Fibroblast of skin of scalp (primary cell): ENCODE data around the gene MARVELD1.
A peak's percentile ranks its signal among the peaks of the same experiment; 100 is the strongest.

Experiments used
- DNase-seq: peaks from one replicate; pipeline ENCODE4 v3.0.0-alpha.2; 2013

MARVELD1 gene

DNA sequence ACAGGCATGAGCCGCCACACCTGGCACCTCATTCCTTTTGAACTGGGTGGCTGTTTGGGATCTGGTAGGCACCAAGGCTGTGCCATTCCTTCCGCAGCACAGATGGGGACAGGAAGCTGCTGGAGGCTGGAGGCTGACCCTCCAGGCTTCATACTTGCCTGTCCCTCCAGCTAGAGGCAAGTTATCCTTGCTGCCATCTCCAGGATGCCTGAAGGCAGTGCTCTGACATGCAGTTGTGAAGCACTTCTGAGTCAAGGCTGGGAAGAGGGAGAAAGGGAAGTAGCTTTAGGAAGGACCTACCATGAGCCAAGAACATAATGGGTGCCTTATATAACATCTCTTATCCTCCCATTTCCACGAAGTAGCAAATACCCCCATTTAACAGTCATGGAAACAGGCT, 9.5 kb downstream of the MARVELD1 start:
- no peak for DNase-seq

DNA sequence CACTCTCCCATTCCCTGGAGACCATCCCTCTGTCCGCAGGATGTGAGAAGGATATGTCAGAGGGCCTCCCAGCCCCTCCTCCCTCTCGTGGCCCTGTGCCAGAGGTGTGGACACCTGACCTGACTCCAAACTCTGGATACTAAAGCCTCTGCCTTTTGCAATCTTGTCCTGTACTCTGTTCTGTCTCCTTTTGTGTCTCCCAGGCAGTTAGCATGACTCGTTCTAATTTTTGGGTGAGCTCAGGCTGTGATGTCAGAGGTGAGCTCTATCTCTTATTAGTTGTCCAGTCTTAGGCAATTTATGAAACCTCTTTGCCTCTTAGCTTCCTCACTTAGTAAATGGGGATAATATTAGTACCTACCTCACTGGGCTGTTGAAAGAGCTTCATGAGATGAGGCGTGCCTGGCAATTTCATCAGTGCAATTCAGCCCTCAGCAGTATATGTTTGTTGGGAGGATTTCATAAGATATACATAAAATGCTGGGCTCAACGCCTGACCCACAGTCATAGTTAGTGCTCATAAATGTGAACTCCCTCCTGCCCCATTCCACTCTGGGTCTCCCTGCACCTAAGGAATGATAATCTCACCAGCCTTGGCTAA, 10.9 kb downstream of the MARVELD1 start:
- peak; percentile 31 for DNase-seq

DNA sequence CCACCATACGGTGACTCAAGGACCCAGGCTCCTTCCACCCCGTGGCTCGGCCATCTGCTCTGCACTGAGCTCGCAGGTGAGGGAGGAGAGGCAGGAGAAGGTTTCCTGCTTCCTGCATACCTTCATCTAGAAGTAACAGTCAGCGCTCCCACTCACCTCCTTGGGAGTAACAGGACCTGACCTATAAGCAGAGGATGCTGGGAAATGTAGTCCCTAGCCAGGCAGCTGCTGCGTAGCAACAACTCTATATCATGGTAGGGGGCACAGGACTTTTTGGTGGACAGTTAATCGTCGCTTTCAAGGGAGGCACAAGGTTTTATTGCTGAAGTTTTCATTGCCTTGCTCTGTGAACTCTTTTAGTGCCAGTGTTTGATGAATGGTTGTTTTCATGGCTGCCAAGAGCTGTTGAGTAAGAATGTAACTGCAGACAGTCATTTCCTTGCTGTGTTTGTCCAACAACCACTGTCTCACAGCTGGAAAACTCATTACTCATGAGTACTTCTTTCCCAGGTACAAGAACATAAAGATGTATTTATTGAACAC, 13.2 kb downstream of the MARVELD1 start:
- DNase-seq: peak; percentile 56

DNA sequence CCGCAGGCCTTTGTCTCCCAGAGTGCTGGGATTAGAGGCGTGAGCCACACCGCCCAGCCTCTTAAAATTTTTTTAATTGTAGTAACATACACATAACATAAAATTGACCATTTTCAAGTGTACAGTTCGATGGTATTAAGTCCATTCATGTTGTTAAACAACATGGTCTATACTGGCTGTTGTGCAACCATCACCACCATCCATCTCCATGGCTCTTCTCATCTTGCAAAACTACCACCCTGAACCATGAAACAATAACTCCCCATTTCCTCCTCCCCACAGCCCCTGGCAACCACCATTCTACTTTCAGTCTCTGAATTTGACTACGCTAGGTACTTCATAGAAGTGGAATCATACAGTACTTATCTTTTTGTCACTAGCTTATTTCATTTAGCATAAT, 15.5 kb downstream of the MARVELD1 start:
- no peak for DNase-seq

DNA sequence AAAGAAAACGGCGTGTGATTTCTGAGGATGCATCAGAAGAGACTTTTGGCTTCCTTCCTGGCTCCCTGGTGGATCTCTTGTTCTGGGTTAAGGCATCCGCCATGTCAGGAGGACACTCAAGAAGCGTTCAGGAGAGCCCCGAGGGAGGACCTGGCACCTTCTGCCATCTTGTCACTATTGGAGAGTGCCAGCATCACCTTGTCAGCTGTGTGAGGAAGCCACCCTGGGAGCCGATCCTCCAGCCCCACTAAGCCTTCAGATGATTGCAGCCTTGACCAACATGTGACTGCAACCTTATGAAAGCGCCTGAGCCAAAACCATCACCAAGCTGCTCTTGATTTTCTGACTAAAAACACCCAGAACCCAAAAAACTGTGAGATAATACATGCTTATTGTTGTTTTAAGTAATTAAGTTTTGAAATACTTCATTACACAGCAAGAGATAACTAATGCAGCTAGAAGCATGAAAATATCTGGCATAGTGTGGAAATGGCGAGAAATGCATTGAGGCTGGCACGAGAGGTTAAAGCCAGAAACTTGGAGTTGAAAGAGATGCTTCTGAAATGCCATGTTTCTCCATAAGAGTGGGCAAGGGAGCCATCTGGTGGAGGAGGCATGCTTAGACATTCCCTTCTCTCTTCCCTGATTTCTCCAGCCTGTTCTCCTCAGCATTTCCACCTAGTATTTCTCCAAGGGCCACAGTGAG, 18.0 kb downstream of the MARVELD1 start:
- DNase-seq: peak; percentile 79

DNA sequence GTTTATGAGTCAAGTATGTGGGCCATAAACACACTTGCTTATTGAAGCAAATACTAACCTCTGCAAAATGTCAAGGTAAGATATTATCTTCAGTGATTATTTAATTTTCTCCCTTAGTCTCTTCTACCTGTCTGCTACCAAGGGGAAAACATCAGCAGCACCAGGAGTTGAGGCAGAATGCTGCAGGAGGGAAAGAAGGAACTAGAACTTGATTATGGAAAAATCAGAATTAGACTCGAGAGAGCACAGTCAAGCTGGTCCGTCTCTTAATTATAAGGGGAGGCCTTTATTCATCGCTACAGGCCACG, 18.5 kb downstream of the MARVELD1 start:
- no peak for DNase-seq

DNA sequence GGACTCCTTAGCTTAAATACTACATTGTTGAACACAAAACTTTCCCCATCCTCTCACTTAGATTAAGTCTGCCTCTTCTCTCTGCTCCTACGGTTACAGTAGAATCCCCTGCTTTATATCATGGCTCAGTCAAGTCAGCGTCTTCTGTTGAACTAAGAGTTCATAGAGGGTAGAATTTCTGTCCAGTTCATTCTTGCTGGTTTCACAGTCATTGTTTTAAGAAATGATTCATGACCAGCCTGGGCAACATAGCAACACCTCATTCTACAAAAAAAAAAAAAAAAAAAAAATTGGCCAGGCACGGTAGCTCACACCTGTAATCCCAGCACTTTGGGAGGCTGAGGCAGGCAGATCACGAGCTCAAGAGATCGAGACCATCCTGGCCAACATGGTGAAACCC, 19.7 kb downstream of the MARVELD1 start:
- no peak for DNase-seq

DNA sequence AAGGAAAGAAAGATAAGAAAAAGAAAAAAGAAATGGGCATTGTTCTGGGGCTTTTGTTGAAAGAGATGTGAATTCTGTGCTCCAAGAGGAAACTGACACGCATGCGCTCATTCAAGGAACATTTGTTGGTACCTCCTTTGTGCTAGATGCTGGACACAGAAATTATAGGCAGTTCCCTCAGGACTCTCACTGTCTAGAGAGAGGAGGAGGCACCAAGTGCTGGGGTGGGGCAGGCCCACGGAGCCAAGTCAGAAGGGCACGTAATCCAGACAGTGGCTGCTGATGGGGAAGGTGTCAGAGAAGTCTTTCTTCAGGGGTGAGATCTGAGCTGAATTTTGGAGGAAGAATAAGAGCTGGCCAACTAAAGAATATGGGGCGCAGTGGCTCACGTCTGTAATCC, 20.5 kb downstream of the MARVELD1 start:
- no peak for DNase-seq

DNA sequence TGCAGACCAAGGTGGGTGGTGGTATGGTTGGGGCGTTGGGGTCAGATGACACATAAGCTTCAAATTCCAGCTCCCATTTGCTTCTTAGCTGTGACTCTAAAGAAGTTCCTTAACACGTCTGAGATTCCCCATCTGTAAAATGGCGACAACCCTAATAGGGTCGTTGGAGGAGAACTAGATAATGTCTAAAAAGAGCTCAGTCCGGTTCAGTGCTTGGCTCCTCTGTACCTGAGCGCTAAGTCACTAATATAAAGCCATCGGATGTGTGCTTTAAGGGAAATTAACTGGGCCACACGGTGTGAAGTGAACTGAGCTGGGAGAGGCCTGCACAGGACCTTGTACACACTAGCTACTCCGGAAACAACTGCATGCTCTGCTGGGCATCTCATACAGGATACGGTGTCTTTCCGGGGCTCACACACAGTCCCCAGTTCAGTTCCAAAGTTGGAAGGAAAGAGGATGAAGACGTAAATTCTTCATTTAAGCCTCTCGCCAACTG, 22.9 kb downstream of the MARVELD1 start:
- DNase-seq: no peak

DNA sequence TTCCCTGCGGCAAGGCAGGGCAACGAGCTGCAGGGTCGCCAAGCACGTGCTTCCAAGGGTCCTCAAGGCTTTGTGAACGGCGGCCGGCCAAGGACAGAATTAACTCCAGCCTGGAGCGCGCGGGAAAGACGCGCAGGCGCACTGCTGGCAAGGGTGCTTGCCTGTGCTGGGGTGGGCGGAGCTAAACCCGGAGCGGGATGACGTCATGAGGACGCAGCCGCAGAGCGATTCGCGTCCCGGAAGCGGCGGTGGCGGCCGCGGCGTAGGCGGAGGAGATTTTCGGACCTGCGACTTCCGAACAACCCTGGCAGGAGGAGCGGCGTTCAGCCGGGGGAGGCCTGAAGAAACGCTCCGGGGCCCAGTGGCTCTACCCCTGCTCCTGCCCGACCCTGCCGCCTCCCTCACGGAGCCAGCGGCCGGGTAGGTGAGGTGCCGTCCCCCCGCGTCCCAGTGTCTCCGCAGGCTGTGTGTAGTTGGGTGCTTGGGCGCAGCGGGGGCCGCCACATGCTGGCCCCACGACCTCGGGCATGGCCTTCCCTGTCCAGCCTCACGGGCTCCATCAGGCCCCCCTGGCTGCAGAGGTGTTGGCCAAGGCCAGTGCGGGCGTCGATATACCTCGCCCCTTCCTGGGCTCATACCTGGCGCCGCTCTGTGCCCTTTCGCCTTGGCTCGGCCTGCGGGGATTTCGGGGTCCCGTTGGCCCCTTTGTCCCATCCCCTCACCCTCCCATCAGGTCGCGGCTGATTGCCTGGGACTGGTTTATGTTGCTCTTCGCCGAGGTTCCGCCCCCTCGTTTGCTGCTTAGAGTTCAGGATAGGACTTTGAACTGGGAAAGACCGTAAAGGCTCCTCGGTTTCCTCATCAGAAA, 23.6 kb downstream of the MARVELD1 start, which contains the start of gene ZFYVE27:
TSS of gene ZFYVE27 (plus strand) at position 227 of the 868 bp plus-strand sequence. CDS start 1,350 bp downstream, outside the sequence.
- peak; percentile 95 for DNase-seq

DNA sequence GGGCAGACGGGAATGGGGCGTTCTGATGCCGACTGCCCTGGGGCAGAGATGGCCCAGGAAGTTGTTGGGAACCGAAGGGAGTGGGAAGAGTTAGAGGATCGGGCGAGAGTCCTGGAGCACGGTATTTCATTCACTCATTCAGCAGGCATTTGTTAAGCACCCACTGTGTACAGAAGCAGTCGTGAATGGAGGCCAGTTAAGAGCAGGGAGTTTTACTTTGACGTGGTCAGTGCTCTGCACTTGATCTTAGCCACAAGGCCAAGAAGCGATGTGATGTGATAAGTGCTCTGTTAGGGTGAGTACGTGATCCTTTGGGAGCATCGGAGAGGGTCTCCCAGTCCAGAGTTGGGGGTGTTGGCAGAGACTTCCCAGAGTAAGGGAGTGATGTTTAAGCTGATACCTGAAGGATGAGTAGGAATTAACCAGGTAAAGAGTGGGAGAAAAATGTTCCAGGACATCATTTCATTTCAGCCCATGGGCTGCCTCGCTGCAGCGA, 24.3 kb downstream of the MARVELD1 start:
- DNase-seq: no peak

DNA sequence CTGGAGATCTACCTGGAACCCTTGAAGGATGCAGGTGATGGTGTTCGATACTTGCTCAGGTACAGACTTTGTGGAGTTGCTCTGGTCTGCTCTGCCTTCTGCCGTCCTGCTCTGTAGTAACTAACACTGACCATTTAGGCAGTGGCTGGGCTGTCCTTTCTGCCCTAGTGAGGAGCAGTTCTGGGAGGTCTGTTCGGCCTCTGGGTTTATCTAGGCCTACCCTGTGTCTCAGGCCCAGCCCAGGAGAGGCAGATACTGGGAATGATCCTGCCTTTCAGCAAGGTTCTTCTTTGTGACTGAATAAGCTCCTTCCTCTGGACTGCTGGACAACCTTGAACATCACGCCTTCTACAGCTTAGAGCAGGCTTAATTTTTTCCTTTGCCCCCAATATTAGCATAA, 25.1 kb downstream of the MARVELD1 start:
- no peak for DNase-seq

DNA sequence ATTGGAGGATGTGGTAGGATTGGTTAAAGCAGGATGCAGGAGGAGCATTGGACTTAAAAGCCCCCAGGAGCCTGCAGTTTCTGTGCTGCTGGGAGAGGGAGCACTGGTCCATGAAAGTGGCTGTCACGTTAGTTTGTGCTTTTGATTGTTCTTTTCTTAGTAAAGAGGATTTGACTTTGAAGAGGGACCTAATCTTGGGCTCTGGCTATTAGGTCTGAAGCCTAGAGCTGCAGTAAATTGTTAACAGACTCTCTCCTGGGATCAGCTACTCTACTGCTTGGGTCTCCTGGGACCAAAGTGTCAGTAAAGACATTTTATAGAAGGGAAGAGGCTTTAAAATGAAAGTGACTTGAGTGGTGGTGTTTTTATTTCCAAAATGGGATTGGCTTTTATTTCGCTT, 27.1 kb downstream of the MARVELD1 start:
- DNase-seq: no peak

DNA sequence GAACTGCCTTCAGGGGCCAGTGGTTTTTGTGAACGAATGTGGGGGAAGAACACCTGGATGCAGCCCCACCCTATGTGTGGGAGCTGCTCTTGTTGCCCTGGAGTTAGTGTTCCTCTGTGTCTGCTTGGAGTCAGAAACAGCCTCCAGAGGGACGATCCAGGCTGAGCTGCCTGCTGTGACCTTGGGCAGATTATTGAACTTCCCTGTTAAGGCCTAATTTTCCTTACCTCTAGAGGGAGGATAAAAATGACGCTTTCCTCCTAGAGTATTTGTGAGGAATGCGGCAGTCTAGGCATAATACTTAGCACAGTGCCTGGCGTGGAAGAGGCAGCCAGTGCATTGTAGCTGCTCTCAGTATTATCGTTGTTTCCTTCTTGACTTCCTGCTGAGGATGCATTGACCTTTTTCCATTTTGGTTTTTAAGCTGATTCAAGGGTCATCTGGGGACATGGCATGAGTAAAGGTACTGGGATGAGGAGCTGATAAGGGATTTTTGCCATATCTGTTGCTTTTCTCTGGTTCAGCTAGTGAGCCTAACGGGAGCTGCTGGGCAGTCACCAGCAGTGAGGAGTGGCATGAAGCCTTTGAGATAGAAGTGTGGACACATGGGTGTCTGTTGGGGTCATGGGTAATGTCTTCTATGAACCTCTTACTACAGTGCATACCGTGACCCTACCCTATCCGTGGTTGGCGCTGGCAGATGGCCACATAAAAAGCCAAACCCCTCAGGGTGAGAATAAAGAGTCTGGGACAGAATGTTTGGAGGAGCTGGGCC, 29.8 kb downstream of the MARVELD1 start:
- DNase-seq: no peak

DNA sequence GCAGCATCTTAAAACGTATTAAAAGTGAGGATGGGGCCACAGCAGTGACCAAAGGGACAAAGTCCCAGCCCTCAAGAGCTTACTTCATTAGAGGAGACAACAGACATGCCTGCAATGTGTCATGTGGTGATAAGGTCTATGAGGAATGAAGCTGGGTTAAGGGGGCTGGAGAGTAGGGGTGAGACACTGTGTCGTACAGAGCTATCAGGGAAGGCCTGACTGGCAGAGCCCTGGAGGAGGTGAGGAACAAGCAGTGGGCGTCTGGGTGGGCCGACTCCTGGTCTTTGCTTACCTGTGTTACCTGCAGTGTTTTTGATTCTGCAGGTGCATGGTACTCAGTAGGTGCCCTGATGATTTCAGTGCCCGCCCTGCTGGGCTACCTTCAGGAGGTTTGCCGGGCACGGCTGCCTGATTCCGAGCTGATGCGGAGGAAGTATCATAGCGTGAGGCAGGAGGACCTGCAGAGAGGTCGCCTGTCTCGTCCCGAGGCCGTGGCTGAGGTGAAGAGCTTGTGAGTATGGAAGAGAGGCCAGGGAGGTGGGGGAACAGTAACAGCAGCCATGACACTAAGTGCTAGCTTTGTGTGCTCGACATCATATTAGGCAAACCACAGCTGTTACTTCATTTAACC, 31.0 kb downstream of the MARVELD1 start:
- no peak for DNase-seq

DNA sequence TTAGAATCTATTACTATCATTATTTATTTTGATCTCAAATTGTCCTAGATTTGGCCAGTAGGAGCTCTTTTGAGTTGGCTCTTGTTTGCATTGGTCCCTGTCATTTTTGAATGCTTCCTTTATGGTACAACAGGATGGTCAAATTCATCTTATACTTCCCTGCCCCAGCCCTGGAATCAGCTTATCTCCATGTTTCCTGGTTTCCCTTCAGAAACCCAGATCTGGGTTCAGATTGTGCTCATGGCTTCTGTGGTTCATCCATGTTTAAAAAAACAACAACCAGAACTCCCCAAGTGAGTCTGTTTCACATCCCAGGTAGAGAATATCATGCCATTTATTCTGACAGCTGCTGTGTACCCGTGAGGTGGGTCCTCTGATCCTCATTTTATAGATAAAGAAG, 34.0 kb downstream of the MARVELD1 start:
- DNase-seq: no peak

DNA sequence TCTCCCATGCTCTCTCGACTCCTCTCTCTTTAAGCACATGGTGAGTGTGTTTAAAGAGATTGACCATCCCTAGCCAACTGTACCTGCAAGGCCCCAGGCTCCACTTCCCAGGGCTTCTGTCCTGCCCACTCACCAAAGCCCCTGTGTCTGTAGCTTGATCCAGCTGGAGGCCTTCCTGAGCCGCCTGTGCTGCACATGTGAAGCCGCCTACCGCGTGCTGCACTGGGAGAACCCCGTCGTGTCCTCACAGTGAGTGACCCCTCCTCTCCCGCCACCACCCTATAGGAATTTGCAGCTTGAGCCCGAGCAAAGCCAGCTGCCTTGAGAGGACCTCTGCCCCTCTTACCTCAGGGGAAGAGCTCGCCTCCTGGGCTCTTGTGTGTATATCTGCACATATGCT, 34.6 kb downstream of the MARVELD1 start:
- no peak for DNase-seq

DNA sequence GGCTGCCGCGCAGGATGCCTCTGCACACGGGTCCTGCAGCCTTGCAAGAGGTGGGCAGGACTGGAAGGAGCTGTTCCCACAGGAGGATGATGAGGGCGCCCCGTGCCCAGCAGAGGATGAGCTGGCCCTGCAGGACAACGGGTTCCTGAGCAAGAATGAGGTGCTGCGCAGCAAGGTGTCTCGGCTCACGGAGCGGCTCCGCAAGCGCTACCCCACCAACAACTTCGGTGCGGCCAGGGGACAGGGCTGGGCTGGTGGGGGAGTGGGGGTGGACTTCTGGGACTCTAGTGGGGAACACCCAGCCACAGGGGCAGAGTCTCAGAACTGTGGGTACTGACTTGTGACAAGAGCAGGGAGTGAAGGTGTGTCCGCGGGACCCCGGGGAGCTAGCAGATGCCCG, 39.4 kb downstream of the MARVELD1 start:
- no peak for DNase-seq

DNA sequence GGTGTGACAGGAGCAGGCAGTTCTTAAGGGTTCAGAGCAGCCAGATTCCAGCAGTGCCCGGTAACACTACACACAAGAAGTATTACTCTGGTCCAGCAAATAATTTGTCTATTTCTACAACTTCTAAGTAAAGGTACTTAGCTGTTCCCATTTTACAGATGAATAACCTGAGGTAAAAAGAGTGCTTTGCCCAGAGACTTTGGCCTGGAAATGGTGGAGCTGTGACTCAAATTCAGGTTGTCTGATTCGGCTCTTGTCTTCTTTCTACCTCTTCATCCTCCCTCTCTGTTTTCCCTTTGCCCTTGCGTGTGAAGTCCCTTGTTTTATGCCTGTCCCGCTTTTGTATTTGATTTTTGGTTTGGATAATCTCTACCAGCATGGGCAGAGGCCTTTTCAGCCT, 41.2 kb downstream of the MARVELD1 start:
- no peak for DNase-seq

DNA sequence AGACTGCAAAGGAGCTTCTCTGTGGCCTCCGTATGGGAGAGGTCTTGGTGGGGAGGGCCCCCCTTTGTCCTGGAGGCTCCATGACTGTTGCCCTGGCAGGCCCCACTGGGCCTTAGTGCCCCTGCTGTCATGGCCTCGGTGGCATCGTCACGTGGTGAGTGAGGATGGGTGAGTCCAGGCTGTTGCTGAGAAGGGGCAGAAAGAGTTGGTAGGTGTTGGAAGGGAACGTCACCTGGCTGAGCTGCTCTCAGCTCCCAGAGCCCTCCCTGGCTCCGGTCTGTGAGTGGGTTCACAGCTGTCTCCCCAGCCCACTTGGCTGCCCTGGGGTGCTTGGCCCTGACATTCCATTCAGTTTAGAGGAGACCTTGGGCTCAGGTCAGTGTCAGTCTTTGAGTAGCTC, 42.2 kb downstream of the MARVELD1 start:
- no peak for DNase-seq

DNA sequence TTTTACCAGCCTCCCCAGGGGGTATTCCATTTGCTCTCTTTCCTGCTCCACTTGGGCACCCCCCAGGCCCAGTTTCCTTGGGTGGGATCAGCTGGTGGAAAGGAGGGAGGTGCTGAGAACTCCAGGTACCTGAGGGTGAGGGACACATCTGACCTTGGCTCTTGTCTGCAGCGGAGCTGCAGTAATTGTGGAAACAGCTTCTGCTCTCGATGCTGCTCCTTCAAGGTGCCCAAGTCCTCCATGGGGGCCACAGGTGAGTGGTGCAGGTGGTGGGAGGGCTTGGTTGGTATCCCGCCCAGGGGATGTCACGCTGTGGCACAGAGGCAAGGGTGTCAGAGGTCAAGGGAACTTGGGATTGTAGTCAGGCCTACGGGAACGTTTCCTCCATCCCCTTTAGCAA, 43.9 kb downstream of the MARVELD1 start:
- DNase-seq: no peak
